ENCODE results near the gene PRKD2.

The PRKD2 gene

DNA sequence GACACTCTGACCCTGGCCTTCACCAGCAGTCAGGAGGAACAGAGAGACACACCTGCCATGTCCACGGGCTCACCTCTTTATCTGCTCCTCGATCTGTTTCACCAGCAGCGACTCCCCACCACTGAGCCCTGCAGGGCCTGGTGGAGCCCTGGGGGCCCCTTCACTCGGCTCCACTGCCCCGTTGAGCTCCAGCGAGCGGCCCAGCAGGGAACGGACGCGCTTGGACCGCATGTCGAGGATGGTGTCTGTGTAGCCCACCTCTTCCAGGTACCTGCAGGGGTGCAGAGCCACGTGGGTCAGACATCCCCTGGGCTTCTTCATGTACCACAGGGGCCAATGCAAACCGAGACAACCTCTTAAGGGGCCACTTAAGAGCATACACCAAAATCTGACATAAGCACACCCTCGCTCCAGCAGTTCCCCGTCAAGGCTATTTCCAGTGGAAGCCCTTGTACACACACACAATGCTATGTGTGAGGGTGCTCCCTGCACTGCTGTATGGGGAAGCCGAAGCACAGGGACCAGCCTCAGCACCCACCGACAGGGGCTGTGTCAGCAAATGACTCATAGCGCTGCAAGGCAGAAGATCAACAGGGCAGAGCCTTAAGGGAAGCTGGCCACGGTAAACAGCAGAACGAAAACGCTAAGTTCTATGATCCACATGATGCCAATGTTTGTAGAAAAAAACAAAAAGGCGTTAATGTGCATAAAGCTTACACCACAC, 16.2 kb upstream of the PRKD2 start:
- no peak for TF ChIP-seq POLR2A (IDR thresholded peaks at IDR 0.05; ENCODE audit: low read depth, low read length)
- DNase-seq (ENCODE audit: insufficient read length, low spot score) (no peak), FAIRE-seq (no peak)

DNA sequence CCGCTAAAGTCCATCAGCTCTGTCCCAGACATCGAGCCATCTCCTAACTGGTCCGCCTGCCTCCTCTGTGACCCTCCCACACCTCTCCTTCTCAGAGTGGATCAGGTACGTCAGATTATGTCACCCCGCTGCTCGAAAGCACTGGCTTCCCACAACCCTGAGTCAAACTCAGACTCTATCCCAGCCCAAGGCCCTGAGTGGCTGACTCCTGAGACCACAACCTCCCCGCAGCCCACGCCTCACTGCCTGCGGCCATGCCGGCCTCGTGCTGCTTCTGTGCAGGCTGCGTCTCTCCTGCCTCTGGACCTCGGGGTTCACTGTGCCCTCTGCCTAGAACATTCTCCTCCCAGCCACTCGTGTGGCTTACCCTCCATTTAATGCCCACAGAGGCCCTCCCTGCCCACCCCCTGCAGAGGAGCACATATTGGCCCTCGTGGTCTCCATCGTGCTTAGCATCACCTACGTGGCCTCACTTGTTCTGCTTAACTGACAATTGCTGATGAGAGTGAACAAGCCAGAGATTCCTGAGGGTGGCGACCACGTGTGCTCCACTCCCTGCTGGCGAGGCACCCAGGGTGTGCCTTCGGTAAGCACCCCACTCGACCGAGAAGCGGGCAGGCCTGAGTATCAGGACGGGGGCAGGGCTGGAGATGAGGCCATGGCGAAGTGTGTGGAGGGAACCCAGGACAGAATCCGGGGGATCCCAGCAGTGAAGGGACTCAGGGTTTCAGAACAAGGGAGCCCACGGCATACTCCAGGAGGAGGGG, 15.4 kb upstream of the PRKD2 start:
- DNase-seq (ENCODE audit: insufficient read length, low spot score) (no peak), FAIRE-seq (no peak)
- no peak for TF ChIP-seq POLR2A (IDR thresholded peaks at IDR 0.05; ENCODE audit: low read depth, low read length)

DNA sequence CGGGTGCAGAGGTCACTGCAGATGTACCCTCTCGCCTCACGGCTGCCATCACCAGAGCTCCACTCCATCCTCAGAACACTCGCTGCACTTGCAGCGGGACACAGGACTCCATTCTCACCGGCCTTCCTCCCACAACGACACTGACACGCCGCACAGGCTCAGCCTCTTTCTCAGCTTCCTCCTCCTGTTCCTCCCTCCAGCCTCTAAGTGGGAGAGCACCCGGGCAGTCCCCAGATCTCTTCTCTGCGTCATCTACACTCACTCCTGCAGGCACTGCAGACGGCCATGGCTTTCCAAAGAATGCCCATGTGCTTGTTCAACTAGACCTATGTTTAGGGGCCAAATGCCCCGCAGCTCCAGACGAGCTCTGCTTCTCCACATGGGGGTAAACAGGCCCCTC, 14.7 kb upstream of the PRKD2 start:
- FAIRE-seq (no peak), DNase-seq (ENCODE audit: insufficient read length, low spot score) (no peak)
- TF ChIP-seq POLR2A (IDR thresholded peaks at IDR 0.05; ENCODE audit: low read depth, low read length): no peak

DNA sequence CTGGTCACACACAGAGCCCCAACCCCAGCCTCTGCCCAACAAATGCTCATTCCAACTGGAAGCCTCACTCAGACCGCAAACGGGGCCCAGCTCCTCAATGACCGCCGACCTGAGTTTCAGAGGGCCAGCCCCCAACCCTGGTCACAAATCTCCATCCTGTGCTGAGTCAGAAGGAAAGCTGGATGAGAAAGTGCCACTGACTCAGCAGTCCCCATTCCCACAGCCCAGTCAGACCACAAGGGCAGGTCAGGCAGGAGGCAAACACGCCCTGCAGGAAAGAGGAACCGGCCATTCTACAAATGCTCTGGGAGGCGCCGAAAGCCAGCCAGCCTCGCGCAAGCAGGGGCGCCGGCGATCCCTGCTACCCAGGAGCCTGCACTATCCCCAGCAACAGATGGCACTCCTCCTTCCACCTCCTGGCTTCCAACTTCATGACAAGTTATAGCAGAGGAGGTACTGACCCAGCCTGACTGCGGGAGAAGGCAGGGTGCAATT, 14.1 kb upstream of the PRKD2 start:
- no peak for TF ChIP-seq POLR2A (IDR thresholded peaks at IDR 0.05; ENCODE audit: low read depth, low read length)
- FAIRE-seq (no peak), DNase-seq (ENCODE audit: insufficient read length, low spot score) (peak; percentile 89)

DNA sequence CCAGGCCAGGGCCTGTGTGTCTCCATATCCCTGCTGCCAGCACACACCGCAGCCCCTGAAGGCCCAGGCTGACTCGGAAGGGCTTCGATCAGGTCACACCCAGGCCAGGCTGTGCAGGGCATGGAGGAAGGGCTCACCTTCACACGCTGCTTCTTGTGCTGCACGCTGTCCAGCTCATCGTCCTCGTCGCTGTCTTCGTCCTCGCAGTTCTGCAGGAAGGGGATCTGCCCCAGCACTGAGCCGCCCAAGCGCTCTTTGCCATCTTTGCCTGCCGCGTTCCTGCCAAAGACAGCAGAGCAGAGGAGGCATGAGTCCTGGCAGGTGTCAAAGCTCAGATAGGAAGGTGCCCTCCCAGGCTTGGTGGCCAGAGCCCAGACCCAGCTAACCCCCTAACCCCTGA, 13.7 kb upstream of the PRKD2 start:
- no peak for TF ChIP-seq POLR2A (IDR thresholded peaks at IDR 0.05; ENCODE audit: low read depth, low read length)
- DNase-seq (ENCODE audit: insufficient read length, low spot score) (no peak), FAIRE-seq (no peak)

DNA sequence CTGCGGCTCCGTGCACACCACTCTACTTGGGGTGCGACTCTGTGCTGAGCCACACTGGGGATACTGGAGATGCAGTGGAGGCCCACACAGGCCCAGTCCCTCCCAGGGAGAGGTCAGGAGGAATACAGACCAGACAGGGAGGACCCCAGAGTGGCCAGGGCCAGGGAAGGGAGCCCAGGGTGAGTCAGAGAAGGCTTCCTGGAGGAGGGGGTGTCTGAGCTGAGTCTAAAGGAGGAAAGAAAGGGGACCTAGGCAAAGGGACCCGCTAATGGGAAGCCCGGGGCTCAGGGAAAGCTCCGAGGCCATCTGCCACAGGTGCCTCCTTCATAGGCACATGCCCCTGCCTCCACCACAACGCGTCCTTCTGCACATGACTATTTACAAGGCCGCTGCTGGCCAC, 13.3 kb upstream of the PRKD2 start:
- FAIRE-seq (no peak), DNase-seq (ENCODE audit: insufficient read length, low spot score) (no peak)
- no peak for TF ChIP-seq POLR2A (IDR thresholded peaks at IDR 0.05; ENCODE audit: low read depth, low read length)

DNA sequence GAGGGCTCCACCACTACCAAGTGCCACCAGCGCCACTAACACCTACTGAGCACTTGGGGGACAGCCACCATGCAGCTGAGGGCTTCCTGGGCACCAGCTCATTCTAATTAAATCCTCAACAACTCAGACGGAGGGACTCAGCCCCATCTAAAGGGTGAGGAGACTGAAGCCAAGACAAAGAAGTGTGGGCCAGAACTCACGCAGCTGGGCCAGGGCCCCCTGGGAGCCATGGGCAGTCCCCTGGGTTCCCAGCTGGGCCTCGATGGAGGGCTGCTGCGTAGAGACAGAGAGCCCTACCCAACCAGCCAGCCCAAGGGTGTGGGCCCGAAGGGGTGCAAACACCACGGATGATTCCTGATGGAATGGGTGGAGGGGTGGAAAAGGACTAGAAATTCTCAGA, 12.8 kb upstream of the PRKD2 start:
- TF ChIP-seq POLR2A (IDR thresholded peaks at IDR 0.05; ENCODE audit: low read depth, low read length): no peak
- FAIRE-seq (no peak), DNase-seq (ENCODE audit: insufficient read length, low spot score) (no peak)

DNA sequence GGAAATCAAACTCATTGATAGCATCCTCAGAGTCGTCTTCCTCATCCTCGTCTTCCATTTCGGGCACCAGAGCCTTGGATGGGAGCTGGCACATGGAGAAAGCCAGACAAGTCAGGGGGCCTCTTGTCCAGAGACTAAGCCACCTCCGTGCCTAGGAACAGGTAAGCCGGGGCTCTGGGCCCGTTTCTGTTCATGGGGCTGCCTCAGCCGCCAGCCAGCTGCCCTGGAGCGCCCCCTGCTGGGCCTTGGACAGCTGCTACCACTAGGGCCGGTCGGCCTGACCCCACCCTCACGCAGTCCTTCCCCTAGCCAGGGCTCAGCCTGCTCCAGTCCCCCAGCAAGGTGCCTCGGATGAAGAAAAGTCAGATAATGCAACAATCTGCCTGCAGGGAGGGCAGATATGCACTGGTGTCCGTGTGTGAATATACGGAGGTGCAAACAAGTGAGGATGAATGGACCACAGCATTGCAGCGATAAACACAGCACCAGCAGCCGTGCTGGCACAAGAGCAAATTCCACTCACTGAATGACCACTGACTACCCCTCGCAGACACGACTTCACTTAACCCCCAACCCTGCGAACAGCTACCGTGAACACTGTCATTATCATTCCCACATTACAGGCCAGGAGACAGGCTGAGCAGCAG, 11.9 kb upstream of the PRKD2 start:
- DNase-seq (ENCODE audit: insufficient read length, low spot score): no peak
- TF ChIP-seq POLR2A (IDR thresholded peaks at IDR 0.05; ENCODE audit: low read depth, low read length): no peak
- FAIRE-seq: no peak

DNA sequence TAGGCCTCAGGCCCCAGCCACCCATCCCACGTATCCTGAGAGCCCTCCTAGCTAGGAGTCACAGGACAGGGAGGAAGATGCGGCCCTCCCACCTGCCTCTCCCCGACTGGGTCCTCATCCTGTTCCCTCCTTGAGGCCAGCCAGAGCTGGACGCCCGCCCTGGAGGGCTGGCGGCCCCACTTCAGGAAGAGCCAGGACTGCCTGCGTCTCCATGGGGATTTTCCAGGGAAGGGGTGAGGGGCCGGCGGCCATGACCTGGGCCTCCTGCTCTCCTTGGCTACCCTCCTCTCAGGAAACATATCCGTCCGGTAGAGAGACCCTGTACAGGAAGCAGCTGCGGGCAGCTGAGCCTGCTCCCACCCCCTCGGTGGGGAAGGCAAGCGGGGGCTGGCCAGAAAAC, 11.3 kb upstream of the PRKD2 start:
- FAIRE-seq (no peak), DNase-seq (ENCODE audit: insufficient read length, low spot score) (no peak)
- TF ChIP-seq POLR2A (IDR thresholded peaks at IDR 0.05; ENCODE audit: low read depth, low read length): no peak

DNA sequence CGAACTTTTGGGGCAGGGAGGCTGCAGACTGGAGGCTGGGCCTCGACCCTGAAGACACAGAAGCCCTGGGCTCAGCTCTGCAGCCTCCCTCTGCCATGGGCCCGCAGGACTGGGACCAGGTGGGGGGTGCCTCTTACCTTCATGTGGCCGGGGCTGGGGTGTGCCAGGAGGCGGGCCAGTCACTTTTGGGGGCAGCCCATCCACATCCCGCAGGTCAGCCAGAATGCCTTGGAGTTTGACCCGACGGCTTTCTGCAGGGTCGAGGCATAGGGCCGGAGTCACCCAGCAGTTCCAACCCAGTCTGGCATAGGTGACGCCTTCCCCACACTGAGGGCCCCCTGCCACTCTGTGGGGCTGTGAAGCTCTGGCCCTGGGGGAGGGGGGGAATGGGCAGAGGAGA, 10.8 kb upstream of the PRKD2 start:
- FAIRE-seq (no peak), DNase-seq (ENCODE audit: insufficient read length, low spot score) (no peak)
- TF ChIP-seq POLR2A (IDR thresholded peaks at IDR 0.05; ENCODE audit: low read depth, low read length): no peak

DNA sequence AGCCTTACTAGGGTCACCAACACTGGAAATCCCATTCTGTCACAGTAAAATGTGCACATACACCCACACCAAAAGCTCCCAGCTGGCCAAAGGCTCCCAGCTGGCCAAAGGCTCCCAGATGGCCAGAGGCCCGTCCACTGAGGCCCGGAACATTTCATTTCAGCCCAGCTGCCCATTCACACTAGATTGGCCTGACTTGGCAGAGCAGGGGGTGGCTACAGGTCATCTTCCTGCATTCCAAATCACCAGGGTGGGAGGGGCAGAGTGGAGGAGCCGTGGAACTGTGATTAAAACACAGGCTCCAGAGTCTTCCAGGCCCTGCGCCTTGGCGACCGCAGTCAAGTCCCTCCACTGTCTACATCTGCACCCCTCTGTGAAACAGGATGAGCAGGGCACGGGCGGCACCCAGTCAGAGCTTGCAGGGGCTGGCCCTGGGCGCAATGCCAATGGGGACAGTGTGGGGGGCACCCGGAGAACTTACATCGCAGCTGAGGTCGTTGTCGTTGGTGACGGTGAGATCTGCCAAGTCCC, 10.1 kb upstream of the PRKD2 start:
- no peak for FAIRE-seq

DNA sequence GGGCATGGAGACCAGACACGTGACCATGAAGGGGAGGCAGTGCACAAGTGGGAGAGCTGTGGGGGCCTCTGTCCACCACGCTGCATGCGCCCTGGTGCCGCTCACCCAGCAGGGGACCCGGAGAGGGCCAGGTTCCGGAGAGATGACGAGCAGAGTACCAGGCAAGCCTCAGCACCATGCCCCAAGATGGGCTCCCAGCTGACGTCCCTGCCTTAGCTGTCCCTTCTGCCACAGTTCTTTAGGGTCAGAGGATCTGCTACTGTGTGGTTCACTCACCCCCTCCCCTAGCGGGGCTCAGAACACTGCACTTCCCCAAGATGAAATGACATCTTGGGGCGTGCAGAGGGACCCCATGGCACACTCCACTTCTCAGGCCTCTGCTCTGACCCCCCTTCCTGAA, 9.6 kb upstream of the PRKD2 start:
- no peak for FAIRE-seq

More for the DNA sequence above, 10.1 kb upstream of the PRKD2 start:
- no peak for TF ChIP-seq POLR2A (IDR thresholded peaks at IDR 0.05; ENCODE audit: low read depth, low read length)
- DNase-seq (ENCODE audit: insufficient read length, low spot score): no peak

DNA sequence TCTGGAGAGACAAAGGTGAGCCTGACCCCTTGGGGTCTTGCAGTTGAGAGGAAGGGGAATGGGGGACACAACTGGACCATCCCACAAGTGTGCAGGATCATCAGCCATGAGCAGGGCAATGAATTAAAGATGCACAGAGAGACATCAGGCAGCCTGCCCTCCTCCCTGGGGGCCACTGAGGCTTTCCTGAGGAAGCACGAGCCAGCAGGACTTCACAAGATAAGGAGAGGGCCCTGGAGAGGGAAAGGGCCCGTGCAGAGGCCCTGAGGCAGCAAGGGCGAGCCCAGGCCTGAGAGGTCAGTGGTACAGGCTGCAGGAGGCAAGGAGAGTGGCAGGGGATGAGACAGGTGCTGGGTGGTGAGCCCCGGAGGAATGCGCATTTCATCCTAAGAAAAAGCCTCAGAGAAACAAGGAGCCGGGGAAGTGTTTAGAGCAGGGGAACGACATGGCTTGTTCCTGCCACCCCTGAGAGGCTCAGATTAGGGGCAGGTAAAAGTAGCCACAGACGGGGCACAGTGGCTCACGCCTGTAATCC, 9.0 kb upstream of the PRKD2 start:
- DNase-seq (ENCODE audit: insufficient read length, low spot score): no peak
- FAIRE-seq: no peak
- TF ChIP-seq POLR2A (IDR thresholded peaks at IDR 0.05; ENCODE audit: low read depth, low read length): no peak

More for the DNA sequence above, 9.6 kb upstream of the PRKD2 start:
- no peak for DNase-seq (ENCODE audit: insufficient read length, low spot score)
- TF ChIP-seq POLR2A (IDR thresholded peaks at IDR 0.05; ENCODE audit: low read depth, low read length): no peak

All from H54 (cell line).